Activated B cell treated with CpG ODN at 0.5 μM for 24 hours (primary cell): ENCODE measurements around the gene SLC35B2. TPM values are rescaled to one million over a fixed set of nuclear protein-coding genes. Genes with fewer than 3 reads are reported as not detected.

Source experiments
- total RNA-seq: library from RNA; stranded (reverse); gene quantifications from 2 replicates; pipeline ENCODE4 v1.2.3, GENCODE V29; 2022

Gene SLC35B2
- total RNA-seq, 1 donor from 2014 or later, result 29.1 TPM

Other genes with a start within 250 kb of the SLC35B2 start
- 40.5 and 45.5 TPM in 2 replicates for gene MRPL14, start 130.1 kb downstream of the SLC35B2 start, total RNA-seq
- gene TMEM63B, start 130.0 kb downstream of the SLC35B2 start, total RNA-seq, result 12.3 and 13.9 TPM in 2 replicates
- gene CAPN11, start 98.7 kb downstream of the SLC35B2 start, total RNA-seq, result not detected in 2 replicates
- gene MYMX, start 40.6 kb downstream of the SLC35B2 start, total RNA-seq, result not detected in 2 replicates
- gene SLC29A1, start 33.9 kb downstream of the SLC35B2 start, total RNA-seq, result 15.0 and 17.3 TPM in 2 replicates
- gene HSP90AB1, start 10.4 kb downstream of the SLC35B2 start, total RNA-seq, result 1,222 and 1,311 TPM in 2 replicates
- 94.7 and 99.2 TPM in 2 replicates for gene NFKBIE, start 8.0 kb upstream of the SLC35B2 start, total RNA-seq
- gene TMEM151B, start 12.9 kb upstream of the SLC35B2 start, total RNA-seq, result 0.10 TPM in 1 of 2 replicates, not detected in the other
- 19.1 and 22.4 TPM in 2 replicates for gene AARS2, start 55.8 kb upstream of the SLC35B2 start, total RNA-seq
- gene SPATS1, start 85.1 kb upstream of the SLC35B2 start, total RNA-seq, result not detected in 2 replicates
- gene CDC5L, start 130.2 kb upstream of the SLC35B2 start, total RNA-seq, result 20.0 and 20.2 TPM in 2 replicates